Prostate gland (tissue), 2 donors: ENCODE results near the gene SLC43A3. TPM values are rescaled to one million over a fixed set of nuclear protein-coding genes. Genes with fewer than 3 reads are reported as not detected.

Experiments used
- DNase-seq: peaks from one replicate; pipeline ENCODE4 v3.0.0-alpha.2; 2019; ENCODE audit warnings: low spot score
- H3K27ac ChIP-seq, 2 donors: fragments of 200-600 bp; sonication (generic); 2 replicates each; pipeline ENCODE4 v1.5.1; 2017 to 2019
- H3K27me3 ChIP-seq: fragments of 200-600 bp; sonication (generic); replicated peaks from 2 replicates; pipeline ENCODE4 v1.5.1; 2019; ENCODE audit not compliant: insufficient read depth
- H3K36me3 ChIP-seq, 2 donors: fragments of 200-600 bp; sonication (generic); 1 replicate in 1 of 2; 2 replicates in 1 of 2; pipeline versions ENCODE4 v1.5.1 to v1.8.1; 2017 to 2019
- H3K4me1 ChIP-seq: fragments of 200-600 bp; sonication (generic); replicated peaks from 2 replicates; pipeline ENCODE4 v1.5.1; 2019
- H3K4me3 ChIP-seq, 2 donors: fragments of 200-600 bp; sonication (generic); 2 replicates each; pipeline ENCODE4 v1.5.1; 2017 to 2019
- H3K9me3 ChIP-seq: fragments of 200-600 bp; sonication (generic); 2 replicates; pipeline ENCODE4 v1.5.1; 2017
- CTCF ChIP-seq, 4 experiments: fragments of 200-600 bp in 2 of 4; fragments of 450-650 bp in 2 of 4; sonication (generic) in 2 of 4; IDR thresholded peaks; 1 replicate in 3 of 4; 2 replicates in 1 of 4; pipeline ENCODE4 v1.5.1; 2016 to 2019; ENCODE audit warnings: antibody characterized with exemption in 4 of 4, mild to moderate bottlenecking in 2 of 4, moderate library complexity in 2 of 4
- POLR2A ChIP-seq: fragments of 450-650 bp; IDR thresholded peaks from one replicate; pipeline ENCODE4 v1.6.1; 2016; ENCODE audit warnings: antibody characterized with exemption, mild to moderate bottlenecking
- POLR2AphosphoS5 ChIP-seq: sonication (generic); formaldehyde crosslinking; IDR thresholded peaks from one replicate; pipeline ENCODE4 v1.6.1; 2017; ENCODE audit warnings: antibody characterized with exemption
- WGBS: methylation state at CpG from one replicate; pipeline ENCODE4 v1.1.5; 2018; 5-methylcytosine and 5-hydroxymethylcytosine counted together
- intact Hi-C: fragments of 100-400 bp; cut with DNase I; formaldehyde crosslinking; loops from one replicate; pipeline ENCODE4 v1.14.2; 2022
- total RNA-seq, 2 donors: library from RNA; depleted of rRNA; stranded (reverse); fragments of >200 nt; gene quantifications; one replicate each; pipeline ENCODE4 v1.1.0, GENCODE V29; 2016

The SLC43A3 gene
- total RNA-seq, 2 donors from 2014 or later = 23.3 to 39.8 TPM

GRCh38 chr11:57418131-57418530, 8.8 kb downstream of the SLC43A3 start:
- intact Hi-C loops = no loop called here
- no peak overlapping the region for H3K4me3 ChIP-seq
- no peaks in the 10 kb centered on the region for H3K4me1 ChIP-seq
- no peaks in the 10 kb centered on the region for H3K9me3 ChIP-seq
- no peak for DNase-seq
- TF ChIP-seq CTCF (IDR thresholded peaks at IDR 0.05) (no peak), POLR2AphosphoS5 (no peak), POLR2A (no peak)
- no peak overlapping the region for H3K27ac ChIP-seq
- H3K27me3 ChIP-seq = no peaks in the 10 kb centered on the region
- H3K36me3 ChIP-seq = no peaks in the 10 kb centered on the region

- TF ChIP-seq CTCF (IDR thresholded peaks at IDR 0.05) = no peak
- no peak for TF ChIP-seq POLR2A
- no peak for TF ChIP-seq POLR2AphosphoS5
- no peaks in the 10 kb centered on the region for H3K9me3 ChIP-seq
- intact Hi-C loops = no loop called here
- H3K27me3 ChIP-seq = no peaks in the 10 kb centered on the region
- no peaks in the 10 kb centered on the region for H3K4me1 ChIP-seq
- no peak for DNase-seq
- 67% methylated on average over 4 of the region's 4 CpGs for WGBS
- no peaks in the 10 kb centered on the region for H3K36me3 ChIP-seq
- no peak overlapping the region for H3K27ac ChIP-seq
- no peak overlapping the region for H3K4me3 ChIP-seq
Measured at GRCh38 chr11:57417056-57417455, 9.9 kb downstream of the SLC43A3 start.

GRCh38 chr11:57416436-57416835, 10.5 kb downstream of the SLC43A3 start:
- intact Hi-C loops = no loop called here
- WGBS = 84% methylated on average over 3 of the region's 3 CpGs

GRCh38 chr11:57414612-57415212, 12.2 kb downstream of the SLC43A3 start:
- 96% methylated on average over 11 of the region's 11 CpGs for WGBS
- no peak for TF ChIP-seq POLR2A
- no peak for TF ChIP-seq CTCF (IDR thresholded peaks at IDR 0.05)
- TF ChIP-seq POLR2AphosphoS5 = no peak

More at GRCh38 chr11:57416436-57416835, 10.5 kb downstream of the SLC43A3 start:
- H3K9me3 ChIP-seq = no peaks in the 10 kb centered on the region
- TF ChIP-seq POLR2A = no peak
- TF ChIP-seq CTCF (IDR thresholded peaks at IDR 0.05) = no peak
- H3K27me3 ChIP-seq = no peaks in the 10 kb centered on the region
- H3K4me3 ChIP-seq = no peak overlapping the region
- H3K27ac ChIP-seq = no peak overlapping the region
- H3K4me1 ChIP-seq = no peaks in the 10 kb centered on the region
- no peak for DNase-seq
- H3K36me3 ChIP-seq = no peaks in the 10 kb centered on the region

GRCh38 chr11:57413681-57414080, 13.2 kb downstream of the SLC43A3 start:
- Histone ChIP-seq H3K27ac (no peak overlapping the region), H3K27me3 (no peaks in the 10 kb centered on the region), H3K4me3 (no peak overlapping the region), H3K36me3 (no peaks in the 10 kb centered on the region), H3K4me1 (no peaks in the 10 kb centered on the region), H3K9me3 (no peaks in the 10 kb centered on the region)
- 85% methylated on average over 4 of the region's 4 CpGs for WGBS
- no peak for DNase-seq
- intact Hi-C loops = no loop called here
- no peak for TF ChIP-seq POLR2AphosphoS5
- no peak for TF ChIP-seq POLR2A
- no peak for TF ChIP-seq CTCF (IDR thresholded peaks at IDR 0.05)

More at GRCh38 chr11:57414612-57415212, 12.2 kb downstream of the SLC43A3 start:
- intact Hi-C loops = no loop called here
- no peak overlapping the region for H3K4me3 ChIP-seq
- H3K9me3 ChIP-seq = no peaks in the 10 kb centered on the region
- H3K27ac ChIP-seq = no peak overlapping the region
- H3K27me3 ChIP-seq = no peaks in the 10 kb centered on the region
- no peaks in the 10 kb centered on the region for H3K36me3 ChIP-seq
- H3K4me1 ChIP-seq = no peaks in the 10 kb centered on the region
- no peak for DNase-seq
